T-helper 1 cell treated with Interleukin-12 subunit alpha and Interleukin-12 subunit beta and Interleukin-4 antibody, amounts not matched to agents 30 μg/mL and 1 μg/mL, for 36 hours (primary cell): Measurements from ENCODE around the gene STK16.
A peak's percentile ranks its signal among the peaks of the same experiment; 100 is the strongest.
"Not testable (repeated sequence)": the region's sequence is repeated elsewhere in the genome, so short reads cannot be mapped to it uniquely, and the experiment has no call there.

Experiments used
- H3K27ac Mint-ChIP-seq: one replicate; pipeline ENCODE4 v1.8.0; 2021; ENCODE audit warnings: mild to moderate bottlenecking, mixed read lengths
- H3K27me3 Mint-ChIP-seq: one replicate; pipeline ENCODE4 v1.8.0; 2021; ENCODE audit warnings: low read depth, mixed read lengths
- H3K36me3 Mint-ChIP-seq: one replicate; pipeline ENCODE4 v1.8.0; 2021; ENCODE audit warnings: low read depth, mixed read lengths
- H3K4me1 Mint-ChIP-seq: one replicate; pipeline ENCODE4 v1.8.0; 2021; ENCODE audit warnings: low read depth, mixed read lengths
- H3K4me3 Mint-ChIP-seq: one replicate; pipeline ENCODE4 v1.8.0; 2021; ENCODE audit warnings: mild to moderate bottlenecking, moderate library complexity, mixed read lengths
- H3K9me3 Mint-ChIP-seq: one replicate; pipeline ENCODE4 v1.8.0; 2021; ENCODE audit warnings: mixed read lengths

The STK16 gene

DNA sequence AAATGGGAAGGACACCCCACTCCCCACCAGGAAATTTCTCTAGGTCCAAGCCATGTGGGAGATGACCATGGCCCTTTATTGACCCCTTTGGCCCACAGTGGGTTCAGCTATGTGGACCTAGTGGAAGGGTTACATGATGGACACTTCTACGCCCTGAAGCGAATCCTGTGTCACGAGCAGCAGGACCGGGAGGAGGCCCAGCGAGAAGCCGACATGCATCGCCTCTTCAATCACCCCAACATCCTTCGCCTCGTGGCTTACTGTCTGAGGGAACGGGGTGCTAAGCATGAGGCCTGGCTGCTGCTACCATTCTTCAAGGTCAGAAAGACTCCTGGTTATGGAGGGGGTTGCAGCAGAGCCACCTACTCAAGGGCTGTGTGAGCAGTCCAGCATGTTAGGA lies 1.3 kb downstream of the STK16 start:
- Mint-ChIP-seq H3K36me3 (peaks cover 46% of the 10 kb centered on the region), H3K4me3 (peak overlapping the region; percentile 99), H3K4me1 (peaks cover 71% of the 10 kb centered on the region), H3K27ac (peak overlapping the region; percentile 94), H3K9me3 (no peaks in the 10 kb centered on the region), H3K27me3 (no peaks in the 10 kb centered on the region)

DNA sequence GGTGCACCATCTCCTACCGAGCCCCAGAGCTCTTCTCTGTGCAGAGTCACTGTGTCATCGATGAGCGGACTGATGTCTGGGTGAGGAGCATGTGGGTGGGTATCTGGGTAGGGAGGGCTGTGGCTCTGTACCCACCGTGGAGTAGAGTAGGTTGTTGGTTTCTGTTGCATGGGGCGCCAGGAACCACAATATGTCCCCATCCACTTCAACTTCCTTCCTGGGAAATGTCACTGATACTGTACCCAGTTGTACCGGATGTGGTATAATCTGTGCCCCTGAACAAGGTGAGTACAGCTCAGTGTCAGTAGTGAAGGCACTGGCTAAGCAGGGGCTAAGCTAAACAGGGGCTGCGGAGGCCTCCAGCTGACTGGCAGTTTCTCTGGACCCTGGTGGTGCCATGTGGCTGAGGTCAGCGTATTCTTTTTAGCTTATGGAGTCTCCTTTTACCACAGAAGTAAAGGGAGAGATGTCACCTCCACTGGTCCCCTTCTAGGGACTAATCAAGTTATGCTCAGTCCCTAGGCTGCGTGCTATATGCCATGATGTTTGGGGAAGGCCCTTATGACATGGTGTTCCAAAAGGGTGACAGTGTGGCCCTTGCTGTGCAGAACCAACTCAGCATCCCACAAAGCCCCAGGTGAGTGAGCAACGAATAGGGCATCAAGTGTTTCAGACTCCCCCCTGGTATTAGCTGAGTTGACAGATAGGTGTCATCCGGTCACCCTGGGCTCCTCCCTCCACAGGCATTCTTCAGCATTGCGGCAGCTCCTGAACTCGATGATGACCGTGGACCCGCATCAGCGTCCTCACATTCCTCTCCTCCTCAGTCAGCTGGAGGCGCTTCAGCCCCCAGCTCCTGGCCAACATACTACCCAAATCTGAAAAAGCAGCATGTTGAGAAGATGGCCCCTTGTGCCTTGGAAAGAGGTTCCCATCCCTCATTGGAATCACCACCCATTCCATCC lies 2.7 kb downstream of the STK16 start:
- Mint-ChIP-seq H3K36me3 (peaks cover 60% of the 10 kb centered on the region), H3K9me3 (no peaks in the 10 kb centered on the region)

DNA sequence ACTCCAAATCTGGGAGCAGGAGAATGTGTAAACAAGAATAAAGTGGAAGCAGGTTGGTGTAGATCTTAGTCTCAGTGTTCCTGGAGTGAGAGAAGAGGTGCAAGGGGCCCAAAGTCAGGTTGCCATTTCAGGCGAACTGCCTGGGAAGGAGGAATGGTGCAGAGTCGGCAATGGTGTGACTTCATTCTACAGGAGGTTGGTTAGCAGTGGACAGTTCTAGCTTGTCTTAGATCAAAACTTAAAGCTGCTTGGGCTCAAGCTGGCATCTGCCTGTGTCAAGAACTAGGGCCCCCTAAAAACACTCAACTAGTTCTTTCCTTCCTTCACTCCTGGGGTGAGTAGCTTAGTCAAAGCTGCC lies 3.5 kb downstream of the STK16 start:
- Mint-ChIP-seq H3K9me3 (no peaks in the 10 kb centered on the region), H3K36me3 (peaks cover 63% of the 10 kb centered on the region), H3K4me1 (peaks cover 69% of the 10 kb centered on the region), H3K4me3 (peak overlapping the region; percentile 99), H3K27ac (peak overlapping the region; percentile 94), H3K27me3 (no peaks in the 10 kb centered on the region)

More for the DNA sequence above, 2.7 kb downstream of the STK16 start:
- peak overlapping the region; percentile 99 for H3K4me3 Mint-ChIP-seq
- H3K27me3 Mint-ChIP-seq: no peaks in the 10 kb centered on the region
- peak overlapping the region; percentile 94 for H3K27ac Mint-ChIP-seq
- H3K4me1 Mint-ChIP-seq: peaks cover 73% of the 10 kb centered on the region

DNA sequence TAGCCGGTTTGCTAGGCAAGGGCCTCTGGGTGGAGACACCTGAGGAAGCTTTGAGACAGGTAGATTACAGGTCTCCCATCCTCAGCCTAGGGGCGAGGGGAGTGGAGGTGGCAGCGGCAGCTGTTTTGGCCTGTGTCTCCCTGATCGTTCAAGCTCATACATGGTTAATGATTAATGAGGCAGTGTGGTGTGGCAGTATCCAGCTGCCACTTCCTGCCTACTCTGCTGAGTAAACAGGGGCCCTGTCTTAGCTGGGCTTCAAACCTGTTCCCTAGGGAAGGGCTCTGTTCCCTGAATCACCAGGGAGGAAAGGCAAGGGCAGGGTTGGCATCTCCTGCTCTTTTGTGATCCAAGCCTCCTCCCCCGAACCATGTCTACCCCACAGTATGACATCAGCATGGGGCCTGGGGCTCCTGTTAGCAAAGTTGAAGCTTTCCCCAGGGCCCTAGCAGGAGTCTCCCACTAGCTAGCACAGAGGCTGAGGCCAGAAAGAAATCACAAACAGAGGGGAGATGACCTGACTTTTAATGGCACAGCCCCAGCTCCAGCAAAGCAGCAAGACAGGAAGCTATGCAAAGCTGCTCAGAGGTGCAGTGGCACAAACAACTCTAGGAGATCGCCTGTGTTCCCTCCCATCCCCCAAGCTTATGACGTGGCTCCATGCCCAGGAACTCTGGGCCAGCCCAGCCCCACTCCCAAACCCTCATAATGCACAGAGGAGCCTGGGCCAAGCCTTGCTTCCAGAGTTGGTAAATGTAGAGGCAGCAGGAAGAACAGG lies 4.1 kb downstream of the STK16 start:
- Mint-ChIP-seq H3K4me1 (peaks cover 68% of the 10 kb centered on the region), H3K27me3 (no peaks in the 10 kb centered on the region), H3K9me3 (no peaks in the 10 kb centered on the region), H3K36me3 (peaks cover 63% of the 10 kb centered on the region), H3K4me3 (peak overlapping the region; percentile 99), H3K27ac (peak overlapping the region; percentile 94)

DNA sequence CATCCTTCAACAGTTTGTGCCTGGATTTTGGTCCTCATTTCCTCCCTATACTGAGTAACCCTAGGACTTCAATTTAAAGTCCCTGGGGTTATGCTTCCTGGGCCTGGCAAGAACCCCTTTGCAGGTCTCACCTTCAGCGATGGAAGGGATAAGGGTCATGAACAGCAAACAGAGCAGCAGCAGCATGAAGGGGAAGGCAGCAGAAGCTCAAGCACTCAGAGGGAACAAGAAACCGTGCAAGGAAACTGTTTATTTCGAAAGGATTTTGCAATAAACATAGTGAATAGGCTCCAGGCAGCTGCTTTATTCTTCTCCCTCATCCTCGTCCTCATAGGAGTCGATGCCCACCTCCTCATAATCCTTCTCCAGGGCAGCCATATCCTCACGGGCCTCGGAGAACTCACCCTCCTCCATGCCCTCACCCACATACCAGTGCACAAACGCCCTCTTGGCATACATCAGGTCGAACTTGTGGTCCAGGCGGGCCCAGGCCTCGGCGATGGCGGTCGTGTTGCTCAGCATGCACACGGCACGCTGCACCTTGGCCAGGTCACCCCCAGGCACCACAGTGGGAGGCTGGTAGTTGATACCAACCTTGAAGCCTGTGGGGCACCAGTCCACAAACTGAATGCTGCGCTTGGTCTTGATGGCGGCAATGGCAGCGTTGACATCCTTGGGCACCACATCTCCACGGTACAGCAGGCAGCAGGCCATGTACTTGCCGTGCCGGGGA lies 4.9 kb downstream of the STK16 start:
- Mint-ChIP-seq H3K27ac (peak overlapping the region; percentile 97), H3K36me3 (peaks cover 63% of the 10 kb centered on the region), H3K9me3 (no peaks in the 10 kb centered on the region), H3K27me3 (no peaks in the 10 kb centered on the region), H3K4me3 (peak overlapping the region; percentile 99), H3K4me1 (peaks cover 66% of the 10 kb centered on the region)

DNA sequence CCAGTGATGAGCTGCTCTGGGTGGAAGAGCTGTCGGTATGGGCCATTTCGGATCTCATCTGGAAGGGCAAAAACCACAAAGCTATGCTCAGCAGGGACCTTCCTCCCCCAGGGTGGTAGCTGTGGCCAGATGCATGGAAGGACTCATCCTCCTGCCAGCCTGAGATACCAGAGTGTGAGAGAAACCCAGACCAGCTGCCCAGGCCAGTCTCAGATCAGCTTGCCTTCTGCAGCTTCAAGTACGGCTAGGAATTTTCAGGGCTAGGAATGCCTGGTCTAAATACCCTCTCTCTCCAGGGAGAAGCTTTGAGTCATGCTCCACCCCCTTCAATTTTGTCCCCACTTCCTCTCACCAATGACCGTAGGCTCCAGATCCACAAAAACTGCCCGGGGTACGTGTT lies 6.4 kb downstream of the STK16 start:
- Mint-ChIP-seq H3K27me3 (no peaks in the 10 kb centered on the region), H3K4me3 (peak overlapping the region; percentile 99), H3K9me3 (no peaks in the 10 kb centered on the region), H3K36me3 (peaks cover 61% of the 10 kb centered on the region), H3K4me1 (peaks cover 65% of the 10 kb centered on the region), H3K27ac (peak overlapping the region; percentile 97)

DNA sequence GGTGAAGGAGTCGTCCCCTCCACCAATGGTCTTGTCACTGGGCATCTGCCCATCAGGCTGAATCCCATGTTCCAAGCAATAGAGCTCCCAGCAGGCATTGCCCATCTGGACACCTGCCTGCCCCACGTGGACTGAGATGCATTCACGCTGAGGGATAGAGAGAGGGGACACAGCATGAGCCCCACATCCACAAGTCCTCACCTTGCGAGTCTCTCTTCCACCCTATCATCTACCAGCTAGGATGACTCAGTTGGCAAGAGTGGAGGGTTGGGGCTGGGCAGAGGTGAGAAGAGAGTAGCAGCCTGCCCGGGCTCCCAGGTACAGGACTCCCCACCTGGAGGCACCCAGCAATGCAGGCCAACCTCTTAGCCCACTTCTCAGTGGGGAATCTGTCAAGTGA lies 6.8 kb downstream of the STK16 start:
- Mint-ChIP-seq H3K27me3 (no peaks in the 10 kb centered on the region), H3K4me1 (peaks cover 61% of the 10 kb centered on the region), H3K27ac (peak overlapping the region; percentile 97), H3K36me3 (peaks cover 61% of the 10 kb centered on the region), H3K4me3 (peak overlapping the region; percentile 99), H3K9me3 (no peaks in the 10 kb centered on the region)

DNA sequence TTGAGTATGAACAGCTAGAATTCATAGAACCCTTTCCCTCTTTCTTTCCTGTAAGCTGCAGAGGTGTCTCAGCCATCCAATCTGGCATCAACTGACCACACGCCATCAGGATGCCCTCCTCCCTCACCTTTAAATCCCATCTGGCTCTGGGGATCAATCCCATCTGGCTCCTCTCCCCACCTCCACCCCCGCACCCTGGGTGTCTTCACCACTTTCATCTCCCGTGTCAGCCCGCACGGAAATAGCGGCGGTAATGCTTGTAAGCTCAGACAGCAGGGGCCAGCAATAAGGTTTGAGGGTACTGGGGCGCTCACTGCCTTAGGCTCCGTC lies 7.3 kb downstream of the STK16 start:
- H3K4me1 Mint-ChIP-seq: peaks cover 56% of the 10 kb centered on the region
- H3K4me3 Mint-ChIP-seq: peak overlapping the region; percentile 99
- peak overlapping the region; percentile 97 for H3K27ac Mint-ChIP-seq
- H3K9me3 Mint-ChIP-seq: no peaks in the 10 kb centered on the region
- H3K36me3 Mint-ChIP-seq: peaks cover 57% of the 10 kb centered on the region
- H3K27me3 Mint-ChIP-seq: no peaks in the 10 kb centered on the region

DNA sequence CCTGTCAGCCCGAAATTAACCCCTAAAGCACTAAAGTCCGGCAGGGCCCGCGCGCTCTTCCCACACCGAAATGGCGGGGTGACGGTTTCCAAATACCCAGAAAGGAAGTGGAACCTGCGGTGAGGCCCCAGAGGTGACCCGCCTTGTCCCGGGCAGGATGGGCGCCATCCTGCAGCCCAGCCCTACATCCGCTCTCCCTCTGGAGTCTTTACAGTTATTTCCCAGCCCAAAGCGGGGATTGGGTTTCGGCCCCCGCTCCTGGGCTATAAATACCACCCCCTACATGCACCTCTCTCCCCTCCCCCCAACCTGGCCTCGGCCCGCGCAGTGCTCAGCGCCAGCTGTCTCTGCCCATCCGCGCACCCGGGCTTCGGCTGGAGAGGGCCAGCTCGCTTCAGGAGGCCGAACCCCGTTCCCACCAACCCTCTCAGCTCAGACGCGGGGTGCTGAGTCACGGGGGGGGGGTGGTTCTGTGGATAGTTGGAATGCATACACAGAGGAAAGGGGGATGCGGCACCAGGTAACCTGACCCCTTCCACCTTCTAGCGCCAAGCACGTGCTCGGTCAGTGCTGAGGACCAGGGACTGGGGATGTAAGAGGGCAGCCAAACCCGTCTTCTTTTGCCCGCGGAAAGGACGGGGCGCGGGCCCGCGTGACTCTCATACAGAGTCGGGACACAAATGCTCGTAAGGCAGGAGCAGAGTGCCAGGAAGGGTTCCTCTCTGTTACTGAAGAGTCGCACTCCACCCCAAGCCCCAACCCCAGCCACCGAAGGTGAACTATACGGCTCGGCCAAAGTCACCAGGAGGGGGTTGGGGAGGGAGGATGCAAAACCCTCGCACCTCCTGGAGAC lies 7.8 kb downstream of the STK16 start, which contains the start of gene TUBA4B:
TSS of gene TUBA4B (plus strand) at position 344 of the 853 bp plus-strand sequence. CDS start at position 509, 165 bp downstream.
- H3K27me3 Mint-ChIP-seq: no peaks in the 10 kb centered on the region
- H3K36me3 Mint-ChIP-seq: peaks cover 51% of the 10 kb centered on the region
- H3K27ac Mint-ChIP-seq: peak within 1 kb of the TSS; percentile 97
- no peaks in the 10 kb centered on the region for H3K9me3 Mint-ChIP-seq
- H3K4me1 Mint-ChIP-seq: peaks cover 50% of the 10 kb centered on the region
- H3K4me3 Mint-ChIP-seq: peak within 1 kb of the TSS; percentile 99

DNA sequence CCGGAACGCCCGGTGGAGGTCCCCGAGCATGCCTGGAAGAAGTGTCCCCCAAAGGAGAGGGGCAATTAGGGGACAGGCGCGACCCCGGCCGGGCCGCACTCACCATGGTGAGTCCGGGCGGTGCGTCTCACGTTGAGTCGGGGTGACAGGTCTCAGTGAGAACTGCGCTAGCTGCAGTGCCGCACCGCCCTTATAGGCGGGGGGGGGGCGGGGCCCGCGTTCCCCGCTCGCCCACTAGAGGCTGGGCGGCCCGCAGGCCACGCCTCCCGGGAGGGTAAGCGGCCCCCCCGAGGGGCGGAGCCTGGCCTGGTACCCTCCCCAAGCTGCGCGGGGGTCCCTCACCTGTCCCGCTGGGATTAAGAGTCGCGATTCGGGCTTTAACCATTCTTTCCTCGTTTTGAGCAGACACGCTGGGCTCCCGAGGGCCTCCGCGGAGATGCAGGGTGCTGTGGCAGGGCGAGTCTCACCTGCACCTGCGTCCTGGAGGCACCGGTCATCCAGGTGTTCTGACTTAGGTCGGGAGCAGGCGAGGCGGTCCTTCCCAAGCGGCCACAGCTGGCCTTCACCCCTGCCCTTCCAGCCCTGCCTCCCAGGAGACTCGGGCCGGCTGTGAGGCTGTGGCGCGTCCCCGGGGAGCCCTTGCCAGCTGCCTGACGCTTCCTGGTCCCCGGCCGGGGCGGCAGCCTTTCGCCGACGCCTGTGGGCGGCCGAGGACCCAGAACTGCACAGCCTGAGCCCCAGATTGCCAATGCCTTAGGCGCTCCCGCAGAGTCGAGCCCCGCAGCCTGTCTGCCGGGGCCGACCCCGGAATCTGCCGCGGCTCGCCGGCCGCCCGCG lies 8.7 kb downstream of the STK16 start, which contains the start of gene TUBA4A:
TSS of gene TUBA4A (minus strand) at position 166 of the 837 bp plus-strand sequence. CDS start at position 106, 60 bp downstream.
- Mint-ChIP-seq H3K4me1 (peaks cover 42% of the 10 kb centered on the region), H3K36me3 (peaks cover 43% of the 10 kb centered on the region)

DNA sequence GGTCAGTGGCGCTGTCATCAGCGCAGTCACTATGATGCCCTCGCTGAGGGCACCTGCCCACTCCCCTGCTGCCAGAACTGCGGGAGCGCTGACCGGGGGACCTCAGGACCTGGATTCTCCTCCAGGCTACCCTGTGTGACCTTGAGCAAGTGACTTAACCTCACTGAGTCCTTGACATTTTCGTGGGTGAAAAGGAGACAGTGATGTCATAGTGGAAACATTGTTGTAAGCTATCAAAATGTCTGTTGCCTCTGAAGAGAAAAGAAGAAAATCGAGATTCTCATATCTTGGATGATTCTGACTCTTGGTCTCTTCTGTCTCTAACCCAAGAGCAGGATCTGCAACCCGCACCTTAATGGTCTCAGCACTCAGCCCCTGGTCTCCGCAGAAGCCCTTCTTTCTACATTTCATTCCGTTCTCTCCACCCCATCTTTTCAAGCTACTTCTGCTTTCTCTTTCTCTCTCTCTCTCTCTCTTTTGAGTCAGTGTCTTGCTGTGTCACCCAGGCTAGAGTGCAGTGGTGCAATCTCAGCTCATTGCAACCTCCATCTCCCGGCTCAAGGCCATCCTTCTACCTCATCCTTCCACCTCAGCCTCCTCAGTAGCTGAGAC lies 9.4 kb downstream of the STK16 start:
- peaks cover 35% of the 10 kb centered on the region for H3K4me1 Mint-ChIP-seq
- H3K36me3 Mint-ChIP-seq: peaks cover 35% of the 10 kb centered on the region
- peaks cover 3% of the 10 kb centered on the region for H3K27me3 Mint-ChIP-seq
- H3K9me3 Mint-ChIP-seq: no peaks in the 10 kb centered on the region
- peak overlapping the region; percentile 83 for H3K4me3 Mint-ChIP-seq
- H3K27ac Mint-ChIP-seq: peak overlapping the region; percentile 95

More for the DNA sequence above, 8.7 kb downstream of the STK16 start, which contains the start of gene TUBA4A:
- Mint-ChIP-seq H3K9me3 (no peaks in the 10 kb centered on the region), H3K4me3 (peak within 1 kb of the TSS; percentile 99), H3K27me3 (no peaks in the 10 kb centered on the region), H3K27ac (peak within 1 kb of the TSS; percentile 97)

DNA sequence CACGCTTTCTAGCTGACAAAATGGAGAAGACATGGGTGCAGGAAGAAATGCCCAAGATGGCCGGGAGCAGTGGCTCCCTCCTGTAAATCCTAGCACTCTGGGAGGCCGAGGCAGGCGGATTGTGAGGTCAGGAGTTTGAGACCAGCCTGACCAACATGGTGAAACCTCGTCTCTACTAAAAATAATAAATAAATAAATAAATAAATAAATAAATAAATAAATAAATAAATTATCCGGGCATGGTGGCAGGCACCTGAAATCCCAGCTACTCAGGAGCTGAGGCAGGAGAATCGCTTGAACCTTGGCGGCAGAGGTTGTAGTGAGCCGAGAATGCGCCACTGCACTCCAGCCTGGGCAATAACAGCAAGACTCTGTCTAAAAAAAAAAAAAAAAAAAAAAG lies 13.7 kb downstream of the STK16 start:
- H3K4me3 Mint-ChIP-seq, H3K36me3 Mint-ChIP-seq, H3K9me3 Mint-ChIP-seq, H3K27ac Mint-ChIP-seq: not testable (repeated sequence)
- H3K27me3 Mint-ChIP-seq: peaks cover 31% of the 10 kb centered on the region
- peaks cover 11% of the 10 kb centered on the region for H3K4me1 Mint-ChIP-seq
